ENCODE results near the gene HIP1.
"Not testable (repeated sequence)": the region's sequence is repeated elsewhere in the genome, so short reads cannot be mapped to it uniquely, and the experiment has no call there.

The HIP1 gene

DNA sequence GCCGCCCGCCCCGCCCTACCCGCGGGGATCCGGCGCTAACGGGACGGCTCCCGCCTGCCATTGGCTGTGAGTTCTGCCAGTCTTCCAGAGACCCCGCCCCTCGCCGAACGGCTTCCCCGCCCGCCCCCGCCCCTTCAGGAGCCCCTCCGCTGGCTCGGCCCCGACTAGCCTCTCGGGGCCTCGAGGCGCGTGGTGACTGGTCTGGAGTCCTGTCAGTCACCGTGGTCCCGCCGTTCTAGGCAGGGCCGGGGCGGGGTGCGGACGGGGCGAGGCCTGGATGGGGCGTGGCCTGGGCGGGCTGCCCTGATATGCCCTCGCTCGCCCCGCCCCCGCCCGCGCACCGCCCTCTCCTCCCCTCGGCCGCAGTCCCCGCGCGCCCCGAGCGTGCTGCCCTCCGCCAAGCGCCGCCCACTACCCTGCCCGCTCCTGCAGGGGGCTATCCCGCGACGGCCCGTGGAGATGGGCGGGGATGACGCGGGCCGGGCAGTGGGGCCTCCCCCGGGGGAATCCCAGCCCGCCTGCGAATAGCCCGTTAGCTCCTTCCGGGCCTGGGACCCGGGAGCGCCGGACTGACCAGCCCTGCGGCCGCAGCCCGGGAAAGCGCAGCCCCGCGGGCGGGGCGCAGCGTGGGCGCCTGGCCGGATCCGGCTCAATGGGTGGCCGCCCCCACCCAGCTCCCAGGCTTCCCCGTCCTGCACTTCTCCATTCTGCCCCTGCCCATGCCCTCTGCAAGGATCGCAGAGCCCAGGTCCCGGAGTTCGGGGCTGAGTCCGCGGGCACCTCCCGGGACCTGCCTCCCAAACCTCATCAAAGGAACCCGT lies 444 bp upstream of the HIP1 start:
- peak; percentile 97 for DNase-seq (ENCODE audit: low read depth)

DNA sequence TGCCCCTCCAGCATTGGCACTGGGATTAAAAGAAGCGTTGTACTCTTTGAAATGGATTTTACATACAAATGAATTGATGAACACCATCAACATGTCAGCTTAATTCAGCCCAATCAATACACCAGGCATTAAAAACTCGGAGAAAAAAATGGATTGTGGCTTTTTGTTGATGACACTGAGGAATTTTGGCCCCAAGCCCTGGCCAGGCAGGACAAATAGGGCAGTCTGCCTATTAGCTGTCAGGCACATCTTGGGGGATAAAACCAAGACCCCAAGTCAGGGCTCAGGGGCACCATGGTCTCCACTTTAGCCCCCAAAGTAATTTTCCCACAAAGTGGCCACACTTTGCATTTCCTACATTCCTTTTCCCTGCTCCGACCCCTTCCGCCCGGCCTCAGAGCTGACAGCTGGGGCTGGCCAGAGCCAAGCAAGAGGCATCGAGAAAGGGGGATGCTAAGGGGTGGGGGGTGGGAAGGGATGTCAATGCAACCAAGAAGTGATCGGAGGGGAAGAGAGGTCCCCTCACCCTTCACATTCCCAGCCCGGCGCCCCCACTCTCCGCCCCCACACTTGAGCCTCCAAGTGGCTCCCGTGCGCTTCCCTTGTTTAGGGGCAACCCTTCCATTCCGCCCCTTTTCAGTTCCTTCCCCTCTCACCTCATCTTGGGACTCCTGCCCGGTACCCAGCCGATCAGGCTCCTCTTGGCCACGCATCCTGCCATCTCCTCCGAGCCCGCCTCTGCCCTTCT lies 711 bp downstream of the HIP1 start:
- DNase-seq (ENCODE audit: low read depth), result no peak

DNA sequence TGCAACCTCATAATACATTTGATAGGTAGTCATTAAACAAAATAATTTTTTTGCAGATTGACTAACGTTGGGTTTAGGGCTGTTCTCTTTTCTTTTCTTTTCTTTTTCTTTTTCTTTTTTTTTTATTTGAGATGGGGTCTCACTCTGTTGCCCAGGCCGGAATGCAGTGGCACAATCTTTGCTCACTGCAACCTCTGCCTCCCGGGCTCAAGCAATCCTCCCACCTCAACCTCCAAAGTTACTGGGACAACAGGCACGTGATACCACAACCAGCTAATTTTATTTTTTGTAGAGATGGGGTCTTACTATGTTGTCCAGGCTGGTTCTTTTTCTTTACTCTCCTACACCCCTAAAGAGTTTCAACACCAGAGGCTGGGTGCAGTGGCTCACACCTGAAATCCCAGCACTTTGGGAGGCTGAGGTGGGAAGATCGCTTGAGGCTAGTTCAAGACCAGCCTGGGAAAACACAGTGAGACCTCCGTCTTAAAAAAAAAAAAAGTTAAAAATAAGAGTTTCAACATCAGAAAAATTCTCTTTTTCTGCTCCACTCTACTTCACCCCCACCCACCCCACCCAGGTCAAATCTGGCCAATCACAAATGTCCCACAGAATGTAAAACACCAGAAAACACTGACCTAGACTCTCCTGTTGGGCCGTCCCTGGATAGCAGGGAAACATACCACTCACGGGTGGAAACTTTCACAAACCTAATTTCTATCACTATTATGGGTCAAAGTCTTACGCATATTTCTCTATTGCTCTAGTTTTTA lies 3.0 kb downstream of the HIP1 start:
- DNase-seq (ENCODE audit: low read depth), result no peak

DNA sequence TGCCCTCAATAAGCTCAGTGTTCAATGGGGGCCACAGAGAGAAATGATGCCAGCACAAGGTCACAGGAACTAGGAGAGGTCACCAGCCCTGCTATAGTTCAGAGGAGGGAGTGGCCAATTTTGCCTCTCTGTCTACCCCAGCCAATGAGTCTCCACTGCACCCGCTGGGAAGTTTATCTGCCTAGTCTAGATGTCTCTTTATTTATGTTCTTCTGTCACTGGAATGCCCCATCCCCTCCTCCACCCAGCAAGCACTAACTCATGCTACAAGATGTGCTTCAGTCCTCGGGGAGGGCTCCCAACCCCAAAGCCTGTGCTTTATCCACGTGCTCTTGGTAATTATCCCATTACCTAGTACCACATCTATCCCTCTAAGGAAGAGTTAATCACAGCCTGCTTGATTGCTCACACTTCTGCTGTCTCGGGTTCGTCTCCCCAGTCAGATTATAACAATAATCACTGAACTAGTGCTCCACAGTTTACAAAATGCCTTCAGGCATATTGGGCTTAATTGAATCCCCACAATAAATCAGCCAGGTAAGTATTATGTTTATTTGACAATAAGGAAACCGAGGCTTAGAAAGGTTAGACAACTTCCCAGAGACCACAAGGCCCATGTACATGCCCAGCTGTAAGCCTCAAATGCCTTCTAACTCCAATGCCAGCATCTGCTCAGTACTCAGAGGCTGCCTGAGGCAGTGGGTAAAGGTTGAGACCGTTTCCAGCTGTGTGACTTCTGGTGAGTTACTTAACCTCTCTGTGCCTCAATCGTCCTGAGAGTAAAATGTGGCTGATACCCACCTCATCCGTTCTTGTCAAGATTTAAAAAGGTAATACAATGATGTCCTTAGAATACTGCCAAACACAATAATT lies 3.9 kb downstream of the HIP1 start:
- no peak for DNase-seq (ENCODE audit: low read depth)

DNA sequence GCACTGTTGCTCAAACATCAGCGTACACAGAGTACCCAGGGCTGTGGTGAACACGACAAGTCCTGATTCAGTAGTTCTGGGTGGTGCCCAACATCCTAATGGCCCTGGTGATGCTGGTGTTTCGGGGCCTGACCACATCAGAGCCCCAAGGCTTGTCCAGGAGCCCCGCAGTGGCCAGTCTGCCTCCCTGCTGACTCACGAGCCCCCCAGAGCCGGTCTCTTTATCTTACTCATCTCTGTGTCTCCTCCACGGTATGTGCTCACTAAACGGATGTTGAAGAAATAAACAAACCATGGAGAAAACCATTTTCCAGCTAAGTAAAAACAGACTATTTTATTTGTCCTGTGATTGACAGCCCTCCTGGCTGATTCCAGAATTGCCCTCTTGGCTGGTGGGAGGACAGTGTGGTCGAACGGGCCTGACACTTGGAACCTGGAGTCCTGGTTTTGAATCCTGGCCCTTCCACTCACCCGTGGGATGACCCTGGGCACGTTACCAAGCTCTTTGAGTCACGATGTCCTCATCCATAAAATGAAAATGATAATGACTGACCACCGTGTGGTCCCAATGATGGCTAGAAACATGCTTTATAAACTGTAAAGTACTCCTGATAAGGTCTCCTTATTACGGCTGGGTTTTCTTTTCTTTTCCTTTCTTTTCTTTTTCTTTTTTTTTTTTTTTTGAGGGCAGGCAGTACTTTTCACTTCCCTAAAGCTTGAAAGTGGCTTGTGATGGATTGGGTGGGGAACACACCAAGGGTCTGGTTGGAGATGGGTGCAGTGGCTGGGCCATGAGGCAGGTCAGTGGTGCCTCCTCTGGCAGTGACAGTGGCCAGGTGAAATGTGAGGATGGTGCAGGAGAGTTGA lies 5.7 kb downstream of the HIP1 start:
- no peak for DNase-seq (ENCODE audit: low read depth)

DNA sequence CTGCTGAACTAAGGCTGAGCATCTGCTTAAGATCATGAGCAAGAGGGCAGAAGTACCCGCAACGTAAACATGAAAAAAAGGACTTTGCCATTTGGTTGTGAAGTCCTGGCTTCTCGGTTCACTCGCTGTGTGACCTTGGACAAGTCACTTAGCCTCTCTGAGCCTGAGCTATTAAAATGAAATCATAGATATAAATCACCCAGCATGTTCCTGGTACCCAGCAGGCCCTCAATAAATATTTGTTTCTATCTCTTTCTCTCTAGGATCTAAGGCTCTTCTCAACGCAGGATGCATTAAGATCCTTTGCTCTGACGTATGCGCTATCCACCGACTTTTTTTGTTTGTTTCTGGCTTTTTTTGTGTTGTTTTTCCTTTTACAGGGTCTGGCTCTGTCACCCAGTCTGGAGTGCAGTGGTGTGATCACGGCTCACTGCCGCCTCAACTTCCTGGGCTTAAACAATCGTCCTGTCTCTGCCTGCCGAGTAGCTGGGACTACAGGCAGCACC lies 6.7 kb downstream of the HIP1 start:
- no peak for DNase-seq (ENCODE audit: low read depth)

DNA sequence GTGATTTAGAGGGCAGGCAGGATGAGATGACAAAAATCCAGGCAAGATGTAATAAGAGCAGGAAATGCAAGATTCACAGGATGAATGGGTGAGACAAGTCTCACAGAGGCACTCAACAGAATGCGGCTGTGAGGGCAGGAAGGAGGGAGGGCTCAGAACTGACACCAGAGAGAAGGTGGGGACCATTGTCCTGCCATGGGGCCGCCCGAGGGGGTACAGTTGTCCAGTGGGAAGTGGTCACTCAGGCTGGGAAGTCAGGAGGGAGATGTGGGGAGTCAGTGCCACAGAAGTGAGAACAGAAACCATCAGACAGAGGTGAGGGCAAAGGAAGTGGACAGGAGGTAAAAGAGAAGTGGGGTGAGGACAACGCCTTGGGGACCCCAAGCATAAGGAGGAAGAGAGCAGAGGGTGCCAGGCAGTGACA lies 8.9 kb downstream of the HIP1 start:
- DNase-seq (ENCODE audit: low read depth), result no peak

DNA sequence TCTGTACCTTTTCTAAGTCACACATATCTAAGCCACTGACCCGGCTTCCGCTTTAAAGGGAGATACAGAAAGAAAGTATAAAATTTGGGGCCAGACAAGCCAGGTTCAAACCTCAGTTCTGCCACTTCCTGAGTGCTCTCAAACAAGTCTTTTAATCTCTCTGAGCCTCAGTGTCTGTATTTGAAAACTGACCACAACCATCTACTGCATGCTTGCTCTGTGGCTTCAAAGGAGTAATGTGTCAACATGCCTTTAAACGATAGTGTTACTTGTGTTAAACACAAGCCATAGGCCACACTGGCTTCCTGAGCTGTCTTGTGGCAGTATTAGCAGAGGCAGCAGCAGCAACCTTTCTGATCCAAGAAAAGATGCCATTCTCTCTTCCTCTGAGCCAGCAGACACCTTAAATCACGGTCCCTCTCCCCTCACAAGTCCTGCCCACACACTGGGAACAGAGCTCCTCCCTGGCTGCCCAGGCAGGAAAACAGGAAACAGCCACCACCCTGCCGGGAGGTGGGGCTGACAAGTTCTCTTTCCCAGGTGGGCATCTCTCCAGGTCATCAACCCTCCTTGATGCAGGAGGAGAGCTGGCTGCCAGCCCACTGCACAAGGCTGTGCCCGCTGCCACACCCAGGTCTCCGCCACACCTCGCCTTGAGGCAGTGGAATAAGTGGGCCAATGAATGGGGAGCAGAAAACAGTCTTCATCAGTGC lies 10.7 kb downstream of the HIP1 start:
- DNase-seq (ENCODE audit: low read depth), result peak; percentile 5

DNA sequence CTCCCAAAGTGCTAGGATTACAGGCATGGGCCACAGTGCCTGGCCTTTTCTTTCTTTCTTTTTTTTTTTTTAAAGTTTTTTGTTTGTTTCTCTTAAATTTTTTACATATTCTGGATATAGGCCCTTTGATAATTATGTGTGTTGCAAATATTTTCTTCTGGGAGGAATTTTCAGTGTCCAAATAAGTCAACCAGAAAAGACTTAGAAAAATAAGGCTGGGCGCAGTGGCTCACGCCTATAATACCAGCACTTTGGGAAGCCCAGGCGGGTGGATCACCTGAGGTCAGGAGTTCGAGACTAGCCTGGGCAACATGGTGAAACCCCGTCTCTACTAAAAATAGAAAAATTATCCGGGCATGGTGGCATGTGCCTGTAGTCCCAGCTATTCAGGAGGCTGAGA lies 11.4 kb downstream of the HIP1 start:
- DNase-seq (ENCODE audit: low read depth), result not testable (repeated sequence)

DNA sequence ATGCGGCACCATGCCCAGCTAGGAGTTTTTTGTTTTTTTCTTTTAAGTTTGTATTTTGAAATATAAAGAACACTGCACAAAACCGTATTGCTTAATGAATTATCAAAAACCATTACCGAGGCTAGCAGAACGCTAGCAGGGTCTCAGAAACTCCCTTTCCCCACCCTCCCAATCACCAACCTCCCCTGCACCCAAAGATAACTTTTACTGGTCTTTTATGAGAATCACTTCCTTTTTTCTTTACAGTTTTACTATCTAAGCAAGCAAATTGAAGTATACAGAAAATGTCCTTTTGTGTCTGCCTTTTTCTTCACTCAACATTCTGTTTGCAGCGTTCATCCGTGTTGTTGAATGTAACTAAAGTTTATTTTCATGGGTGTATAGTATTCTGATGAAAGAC lies 13.4 kb downstream of the HIP1 start:
- DNase-seq (ENCODE audit: low read depth), result no peak

DNA sequence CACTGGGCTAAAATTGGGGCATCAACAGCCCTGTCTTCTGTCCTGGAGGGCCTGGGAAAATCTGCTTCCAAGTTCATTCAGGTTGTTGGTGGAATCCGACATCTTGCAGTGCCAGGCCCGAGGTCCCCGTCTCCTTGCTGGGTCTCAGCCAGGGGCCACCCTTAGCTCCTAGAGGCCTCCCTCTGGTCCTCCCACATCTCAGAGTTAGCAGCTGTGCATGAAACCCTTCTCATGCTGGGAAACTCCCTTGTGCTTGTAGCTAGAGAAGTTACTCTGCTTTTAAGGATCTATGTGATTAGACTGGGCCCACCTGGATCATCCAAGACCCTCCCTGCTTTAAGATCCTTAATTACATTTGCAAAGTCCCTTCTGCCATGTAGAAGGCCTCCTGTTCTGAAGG lies 15.3 kb downstream of the HIP1 start:
- no peak for DNase-seq (ENCODE audit: low read depth)

DNA sequence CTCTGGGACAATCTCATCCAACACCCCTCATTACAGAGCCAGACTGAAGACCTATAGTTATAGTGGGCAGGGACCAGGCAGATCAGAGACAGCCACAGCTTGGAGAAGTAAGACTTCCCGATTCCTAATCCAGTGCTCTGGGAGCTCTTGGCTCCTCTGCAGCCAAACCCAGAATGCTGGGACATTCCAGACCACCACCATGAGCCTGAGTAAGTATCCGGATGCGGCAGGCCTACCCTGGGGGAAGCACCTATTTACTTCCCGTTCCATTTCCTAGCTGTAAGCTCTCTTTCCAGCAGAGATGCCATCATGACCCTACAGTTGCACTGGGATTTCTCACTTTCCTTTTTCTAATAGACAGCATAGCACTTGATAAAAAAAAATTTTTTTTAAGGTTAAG lies 16.4 kb downstream of the HIP1 start:
- DNase-seq (ENCODE audit: low read depth), result no peak

DNA sequence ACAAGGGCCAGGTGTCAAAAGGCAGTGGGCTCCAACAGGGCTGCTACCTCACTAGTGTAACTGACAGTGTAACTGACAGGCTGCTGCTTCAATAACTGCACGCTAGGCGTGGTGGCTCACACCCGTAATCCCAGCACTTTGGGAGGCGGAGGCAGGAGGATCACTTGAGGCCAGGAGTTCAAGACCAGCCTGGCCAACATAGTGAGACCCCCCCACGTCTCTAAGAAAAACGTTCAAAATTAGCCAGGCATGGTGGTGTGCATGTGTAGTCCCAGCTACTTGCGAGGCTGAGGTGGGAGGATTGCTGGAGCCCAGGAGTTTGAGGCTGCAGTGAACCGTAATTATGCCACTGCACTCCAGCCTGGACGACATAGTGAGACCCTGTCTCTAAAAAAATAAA lies 16.8 kb downstream of the HIP1 start:
- not testable (repeated sequence) for DNase-seq (ENCODE audit: low read depth)

DNA sequence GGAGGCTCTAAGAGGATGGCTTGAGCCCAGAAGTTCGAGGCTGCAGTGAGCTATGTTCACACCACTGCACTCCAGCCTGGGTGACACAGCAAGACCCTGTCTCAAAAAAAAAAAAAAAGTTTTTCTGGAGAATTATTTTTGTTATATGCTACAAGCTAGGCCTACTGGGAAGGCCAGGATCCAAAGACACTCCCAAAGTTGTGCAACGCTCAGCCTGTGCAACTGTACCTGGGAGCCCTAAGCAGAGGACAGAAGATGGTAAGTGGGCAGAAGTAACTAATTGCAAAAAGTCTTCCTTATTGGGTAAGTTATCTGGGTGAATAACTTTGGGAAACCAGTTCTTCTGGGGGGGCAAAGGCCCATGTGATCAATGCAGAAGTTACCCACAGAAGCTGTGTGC lies 17.3 kb downstream of the HIP1 start:
- no peak for DNase-seq (ENCODE audit: low read depth)

DNA sequence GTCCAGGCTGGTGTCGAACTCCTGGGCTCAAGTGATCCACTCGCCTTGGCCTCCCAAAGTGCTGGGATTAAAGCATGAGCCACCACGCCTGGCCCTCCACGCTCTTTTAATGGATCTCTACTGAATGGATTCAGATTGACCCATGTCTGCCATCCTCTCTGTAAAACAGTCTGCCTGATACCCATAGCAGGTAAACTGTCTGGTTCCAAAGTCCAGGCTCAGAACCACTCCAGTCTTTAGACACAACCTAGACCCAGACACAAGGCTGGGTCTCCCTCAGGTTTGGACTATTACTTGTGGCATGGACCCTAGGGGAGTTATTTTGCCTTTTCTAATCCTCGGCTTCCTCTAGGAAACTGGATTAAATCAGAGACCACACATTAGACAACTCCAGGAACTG lies 19.1 kb downstream of the HIP1 start:
- no peak for DNase-seq (ENCODE audit: low read depth)

DNA sequence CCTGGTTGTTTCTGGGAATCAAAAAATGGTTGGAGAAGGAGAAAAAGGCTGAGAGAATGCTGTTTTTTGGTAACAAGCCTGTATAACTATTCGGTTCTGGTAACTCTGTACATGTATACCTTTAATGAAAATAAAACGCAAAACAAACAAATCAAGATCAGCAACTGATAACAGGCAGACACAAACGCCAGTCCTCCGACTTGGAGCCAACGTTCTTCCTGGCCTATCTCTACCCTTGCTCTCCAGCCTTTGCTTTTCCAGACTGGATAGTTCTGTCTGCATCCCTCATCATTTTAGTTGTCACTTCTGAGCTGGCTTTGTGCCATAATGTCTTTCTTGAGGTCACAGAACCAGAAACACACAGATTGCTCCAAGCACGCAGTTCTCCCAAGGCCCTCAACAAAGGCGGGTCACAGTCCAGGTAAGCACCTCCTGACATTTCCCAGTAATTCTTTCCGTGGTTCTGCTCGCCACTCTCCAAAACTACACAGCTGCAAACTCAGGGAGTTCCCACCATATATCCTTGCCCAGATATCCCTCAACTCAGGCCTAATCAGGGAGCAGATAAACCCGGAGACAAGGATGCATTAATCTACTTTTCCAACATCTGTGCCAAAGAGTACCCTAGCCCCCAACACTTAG lies 20.2 kb downstream of the HIP1 start:
- no peak for DNase-seq (ENCODE audit: low read depth)

DNA sequence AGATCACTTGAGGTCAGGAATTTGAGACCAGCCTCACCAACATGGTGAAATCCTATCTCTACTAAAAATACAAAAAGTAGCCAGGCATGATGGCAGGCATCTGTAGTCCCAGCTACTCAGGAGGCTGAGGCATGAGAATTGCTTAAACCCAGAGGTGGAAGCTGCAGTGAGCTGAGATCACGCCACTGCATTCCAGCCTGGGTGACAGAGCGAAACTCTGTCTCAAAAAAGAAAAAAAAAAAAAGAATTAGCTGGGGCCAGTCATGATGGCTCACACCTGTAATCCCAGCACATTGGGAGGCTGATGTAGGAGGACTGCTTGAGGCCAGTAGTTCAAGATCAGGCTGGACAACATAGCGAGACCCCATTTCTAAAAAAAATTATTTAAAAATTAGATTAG lies 21.0 kb downstream of the HIP1 start:
- not testable (repeated sequence) for DNase-seq (ENCODE audit: low read depth)

DNA sequence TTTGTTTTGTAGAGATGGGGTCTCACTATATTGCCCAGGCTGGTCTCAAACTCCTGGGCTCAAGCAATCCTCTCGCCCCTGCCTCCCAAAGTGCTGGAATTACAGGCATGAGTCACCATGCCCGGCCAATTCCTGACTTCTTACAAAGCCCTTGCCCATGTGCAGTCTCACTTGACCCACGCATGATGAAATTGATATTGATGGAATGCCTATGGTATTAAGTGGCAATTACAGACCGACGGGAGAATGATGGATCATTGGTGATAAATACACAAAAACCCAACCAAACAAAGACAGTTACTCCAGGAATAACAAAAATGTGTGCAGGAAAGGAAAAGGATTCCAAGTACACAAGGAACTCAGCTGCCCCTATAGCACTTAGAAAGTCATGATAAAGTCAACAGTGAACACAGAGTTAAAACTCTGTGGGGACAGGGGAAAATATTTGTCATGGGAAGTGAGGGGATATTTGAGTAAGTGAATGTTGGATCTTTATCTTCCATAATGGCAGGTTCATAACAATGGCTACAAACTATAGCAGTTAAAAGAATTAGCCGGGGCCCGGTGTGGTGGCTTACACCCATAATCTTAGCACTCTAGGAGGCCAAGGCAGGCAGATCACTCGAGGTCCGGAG lies 21.6 kb downstream of the HIP1 start:
- DNase-seq (ENCODE audit: low read depth), result no peak

DNA sequence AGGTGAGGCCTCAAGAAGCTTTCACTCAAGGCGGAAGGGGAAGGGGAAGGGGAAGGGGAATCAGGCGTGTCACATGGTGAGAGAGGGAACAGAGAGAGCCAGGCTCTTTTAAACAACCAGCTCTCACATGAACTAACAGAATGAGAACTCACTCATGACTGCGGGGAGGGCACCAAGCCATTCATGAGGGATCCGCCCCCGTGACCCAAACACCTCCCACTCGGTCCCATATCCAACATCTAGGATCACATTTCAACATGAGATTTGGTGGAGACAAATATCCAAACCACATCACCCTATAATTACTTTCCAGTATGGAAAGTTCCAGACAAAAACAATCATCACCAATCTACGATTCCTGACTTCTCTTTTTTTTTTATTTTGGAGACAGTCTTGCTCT lies 22.9 kb downstream of the HIP1 start:
- DNase-seq (ENCODE audit: low read depth), result no peak
